Tibial artery (tissue), 4 donors: Measurements from ENCODE around the gene SCGB1D4.
"Not testable (repeated sequence)": the region's sequence is repeated elsewhere in the genome, so short reads cannot be mapped to it uniquely, and the experiment has no call there.

Experiments
- DNase-seq, 2 donors: peaks; one replicate each; pipeline ENCODE4 v3.0.0-alpha.2; 2019
- H3K27ac ChIP-seq, 2 donors: fragments of 200-600 bp; sonication (generic) in 1 of 2; 1 replicate in 1 of 2; 2 replicates in 1 of 2; pipeline ENCODE4 v1.5.1; 2018 to 2019; ENCODE audit warnings: mild to moderate bottlenecking in 1 of 2
- H3K27me3 ChIP-seq, 2 donors: fragments of 200-600 bp; sonication (generic) in 1 of 2; one replicate each; pipeline versions ENCODE4 v1.5.1 to v1.6.0; 2016 to 2019
- H3K36me3 ChIP-seq, 3 donors: fragments of 200-600 bp; sonication (generic) in 2 of 3; one replicate each; pipeline ENCODE4 v1.5.1; 2016 to 2019; ENCODE audit warnings: mild to moderate bottlenecking in 2 of 3
- H3K4me1 ChIP-seq, 4 donors: fragments of 200-600 bp; sonication (generic) in 2 of 4; 1 replicate in 3 of 4; 2 replicates in 1 of 4; pipeline ENCODE4 v1.5.1; 2016 to 2019
- H3K4me3 ChIP-seq, 2 donors: fragments of 200-600 bp; sonication (generic) in 1 of 2; 1 replicate in 1 of 2; 2 replicates in 1 of 2; pipeline ENCODE4 v1.5.1; 2018 to 2019; ENCODE audit warnings: mild to moderate bottlenecking in 2 of 2
- H3K9me3 ChIP-seq, 3 donors: fragments of 200-600 bp; sonication (generic) in 1 of 3; one replicate each; pipeline ENCODE4 v1.5.1; 2016 to 2019
- intact Hi-C: fragments of 100-400 bp; cut with DNase I; formaldehyde crosslinking; loops from one replicate; pipeline ENCODE4 v1.15.0; 2023; ENCODE audit warnings: low total_unique reads
- TF ChIP-seq, protein P1 (sequence below), 2 experiments: fragments of 200-600 bp in 1 of 2; fragments of 450-650 bp in 1 of 2; IDR thresholded peaks; one replicate each; pipeline ENCODE4 v1.5.1; 2017 to 2019; ENCODE audit warnings: antibody characterized with exemption in 2 of 2, mild to moderate bottlenecking in 1 of 2, moderate library complexity in 1 of 2

Gene SCGB1D4, protein sequence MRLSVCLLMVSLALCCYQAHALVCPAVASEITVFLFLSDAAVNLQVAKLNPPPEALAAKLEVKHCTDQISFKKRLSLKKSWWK

DNA sequence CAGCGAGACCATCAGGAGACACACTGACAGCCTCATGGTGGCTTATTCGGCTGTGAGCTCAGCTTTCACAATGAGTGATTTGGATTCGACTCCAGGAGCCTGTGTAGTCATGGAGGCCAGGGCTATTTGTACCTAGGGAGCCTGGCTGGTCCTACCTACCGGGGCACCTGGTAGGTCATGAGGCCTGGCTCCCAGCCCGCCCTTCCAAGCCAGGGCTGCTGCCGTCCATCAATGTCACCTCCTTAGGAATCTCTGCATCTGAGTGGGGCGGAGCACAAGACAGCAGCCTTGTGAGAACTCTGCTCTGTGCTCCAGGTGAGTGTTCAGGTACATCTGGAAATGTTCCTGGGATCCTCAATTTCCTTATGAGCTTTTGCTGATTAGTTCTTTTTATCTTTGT, at the start of gene SCGB1D4:
SCGB1D4 (minus strand) TSS at position 101 of the 400 bp plus-strand sequence; CDS start at position 36, 65 bp downstream.
- Histone ChIP-seq H3K36me3 (no peaks in the 10 kb centered on the region), H3K4me3 (no peak within 1 kb of the TSS), H3K27me3 (peaks cover 0 to 28% of the 10 kb centered on the region in 2 donors), H3K4me1 (no peaks in the 10 kb centered on the region), H3K27ac (no peak within 1 kb of the TSS), H3K9me3 (no peaks in the 10 kb centered on the region)
- no peak for DNase-seq
- intact Hi-C loops, result no loop called here
- TF ChIP-seq, protein P1, sequence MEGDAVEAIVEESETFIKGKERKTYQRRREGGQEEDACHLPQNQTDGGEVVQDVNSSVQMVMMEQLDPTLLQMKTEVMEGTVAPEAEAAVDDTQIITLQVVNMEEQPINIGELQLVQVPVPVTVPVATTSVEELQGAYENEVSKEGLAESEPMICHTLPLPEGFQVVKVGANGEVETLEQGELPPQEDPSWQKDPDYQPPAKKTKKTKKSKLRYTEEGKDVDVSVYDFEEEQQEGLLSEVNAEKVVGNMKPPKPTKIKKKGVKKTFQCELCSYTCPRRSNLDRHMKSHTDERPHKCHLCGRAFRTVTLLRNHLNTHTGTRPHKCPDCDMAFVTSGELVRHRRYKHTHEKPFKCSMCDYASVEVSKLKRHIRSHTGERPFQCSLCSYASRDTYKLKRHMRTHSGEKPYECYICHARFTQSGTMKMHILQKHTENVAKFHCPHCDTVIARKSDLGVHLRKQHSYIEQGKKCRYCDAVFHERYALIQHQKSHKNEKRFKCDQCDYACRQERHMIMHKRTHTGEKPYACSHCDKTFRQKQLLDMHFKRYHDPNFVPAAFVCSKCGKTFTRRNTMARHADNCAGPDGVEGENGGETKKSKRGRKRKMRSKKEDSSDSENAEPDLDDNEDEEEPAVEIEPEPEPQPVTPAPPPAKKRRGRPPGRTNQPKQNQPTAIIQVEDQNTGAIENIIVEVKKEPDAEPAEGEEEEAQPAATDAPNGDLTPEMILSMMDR (IDR thresholded peaks at IDR 0.05), result no peak

- Histone ChIP-seq H3K4me3 (no peak overlapping the region), H3K4me1 (no peaks in the 10 kb centered on the region), H3K27me3 (no peaks in the 10 kb centered on the region), H3K27ac (no peak overlapping the region), H3K9me3 (no peaks in the 10 kb centered on the region), H3K36me3 (no peaks in the 10 kb centered on the region)
- no peak for DNase-seq
- intact Hi-C loops, result no loop called here
- TF ChIP-seq, protein P1 (IDR thresholded peaks at IDR 0.05), result no peak
Measured at GRCh38 chr11:62345861-62346260, 47.0 kb upstream of the SCGB1D4 start.

- Histone ChIP-seq H3K4me1 (no peaks in the 10 kb centered on the region), H3K27me3 (no peaks in the 10 kb centered on the region), H3K4me3 (no peak overlapping the region), H3K27ac (no peak overlapping the region), H3K36me3 (no peaks in the 10 kb centered on the region), H3K9me3 (no peaks in the 10 kb centered on the region)
- DNase-seq, result no peak
- intact Hi-C loops, result no loop called here
- TF ChIP-seq, protein P1 (IDR thresholded peaks at IDR 0.05), result no peak
Measured at GRCh38 chr11:62344210-62344609, 45.3 kb upstream of the SCGB1D4 start.

GRCh38 chr11:62343646-62344190, 44.8 kb upstream of the SCGB1D4 start:
- H3K4me1 ChIP-seq, H3K36me3 ChIP-seq, H3K27ac ChIP-seq, DNase-seq, H3K9me3 ChIP-seq, intact Hi-C loops, H3K4me3 ChIP-seq, H3K27me3 ChIP-seq: not testable (repeated sequence)

- peaks cover 0 to 10% (median 5%) of the 10 kb centered on the region in 4 donors for H3K4me1 ChIP-seq
- no peaks in the 10 kb centered on the region for H3K9me3 ChIP-seq
- no peak overlapping the region for H3K27ac ChIP-seq
- no peaks in the 10 kb centered on the region for H3K36me3 ChIP-seq
- no peak overlapping the region for H3K4me3 ChIP-seq
- intact Hi-C loops, result no loop called here
- TF ChIP-seq, protein P1 (IDR thresholded peaks at IDR 0.05), result no peak
- no peaks in the 10 kb centered on the region for H3K27me3 ChIP-seq
- DNase-seq, result no peak
Measured at GRCh38 chr11:62341588-62341987, 42.7 kb upstream of the SCGB1D4 start.

- peaks cover 0 to 10% (median 5%) of the 10 kb centered on the region in 4 donors for H3K4me1 ChIP-seq
- H3K4me3 ChIP-seq, result no peak overlapping the region
- no peaks in the 10 kb centered on the region for H3K27me3 ChIP-seq
- DNase-seq, result peak in 1 of 2 donors; percentile 54
- H3K27ac ChIP-seq, result no peak overlapping the region
- H3K9me3 ChIP-seq, result no peaks in the 10 kb centered on the region
- intact Hi-C loops, result no loop called here
- H3K36me3 ChIP-seq, result no peaks in the 10 kb centered on the region
- TF ChIP-seq, protein P1 (IDR thresholded peaks at IDR 0.05), result peak; percentile 51 to 64
Measured at GRCh38 chr11:62340269-62340901, 41.5 kb upstream of the SCGB1D4 start.
